WTC11 (cell line): ENCODE results near the gene TGM1.

ENCODE experiments used
- CBFB ChIP-seq: sonication (generic); formaldehyde crosslinking; IDR thresholded peaks from 2 replicates; pipeline ENCODE4 v1.8.1; 2022; ENCODE audit warnings: mild to moderate bottlenecking, low read depth, missing genetic modification reagents
- ELF4 ChIP-seq: sonication (generic); formaldehyde crosslinking; IDR thresholded peaks from 2 replicates; pipeline ENCODE4 v1.8.1; 2022; ENCODE audit warnings: low read depth, mild to moderate bottlenecking, moderate library complexity, missing genetic modification reagents
- ESRRA ChIP-seq: sonication (generic); formaldehyde crosslinking; IDR thresholded peaks from 2 replicates; pipeline ENCODE4 v1.8.1; 2022; ENCODE audit warnings: mild to moderate bottlenecking, missing genetic modification reagents, borderline replicate concordance
- FOXP1 ChIP-seq: sonication (generic); formaldehyde crosslinking; IDR thresholded peaks from 2 replicates; pipeline ENCODE4 v1.8.0; 2022; ENCODE audit warnings: missing genetic modification reagents, mild to moderate bottlenecking, moderate library complexity, borderline replicate concordance
- NFE2L1 ChIP-seq: sonication (generic); formaldehyde crosslinking; IDR thresholded peaks from 2 replicates; pipeline ENCODE4 v1.8.1; 2023; ENCODE audit warnings: missing genetic modification reagents
- NR3C1 ChIP-seq: sonication (generic); formaldehyde crosslinking; conservative IDR thresholded peaks from 2 replicates; pipeline ENCODE4 v1.8.1; 2023; ENCODE audit warnings: low read depth, mild to moderate bottlenecking, missing genetic modification reagents
- SMAD3 ChIP-seq: sonication (generic); formaldehyde crosslinking; IDR thresholded peaks from 2 replicates; pipeline ENCODE4 v1.8.0; 2022; ENCODE audit warnings: missing genetic modification reagents, mild to moderate bottlenecking, borderline replicate concordance
- SMAD4 ChIP-seq: sonication (generic); formaldehyde crosslinking; IDR thresholded peaks from 2 replicates; pipeline ENCODE4 v1.8.0; 2022; ENCODE audit warnings: mild to moderate bottlenecking, missing genetic modification reagents
- TEAD1 ChIP-seq: sonication (generic); formaldehyde crosslinking; IDR thresholded peaks from 2 replicates; pipeline ENCODE4 v1.8.0; 2022; ENCODE audit warnings: mild to moderate bottlenecking, missing genetic modification reagents

DNA sequence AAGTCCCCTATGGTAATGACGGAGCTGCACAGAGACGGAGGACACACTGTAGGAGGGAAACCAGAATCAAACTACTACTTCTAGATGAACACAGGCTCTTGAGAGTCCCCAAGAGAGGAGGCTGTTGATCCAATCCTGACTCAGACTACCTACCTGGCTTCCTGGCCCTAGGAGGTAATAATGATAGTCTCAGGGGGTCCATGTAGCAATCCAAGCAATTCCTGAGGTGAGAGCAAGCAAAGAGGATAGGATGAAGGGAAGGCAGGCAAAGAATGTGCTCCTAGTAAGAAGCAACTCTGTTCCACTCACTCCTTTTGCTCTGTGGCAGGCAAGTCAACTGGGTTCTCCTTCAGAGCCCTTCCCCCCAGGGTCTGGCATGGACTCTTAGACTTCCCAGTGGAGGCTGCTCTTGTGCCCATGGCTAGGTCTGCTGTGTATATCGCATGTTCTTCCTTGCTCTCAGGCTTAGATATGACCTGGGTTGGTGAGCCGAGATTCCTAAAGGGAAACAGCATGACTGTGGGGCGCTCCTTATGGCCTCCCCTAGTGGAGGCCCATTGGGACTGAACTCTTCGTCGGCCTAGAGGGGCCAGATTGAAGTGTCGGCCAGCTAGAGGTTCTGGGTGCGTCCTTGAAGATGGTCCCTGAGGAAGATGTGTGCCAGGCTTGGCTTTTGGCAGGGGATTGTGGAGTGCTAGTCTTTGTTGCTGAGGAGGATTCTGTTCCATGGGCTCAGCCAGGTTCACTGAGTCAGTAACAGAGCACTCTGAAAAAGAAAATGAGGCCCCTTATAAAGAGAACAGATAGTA, 22.7 kb downstream of the TGM1 start:
- TF ChIP-seq NFE2L1 (CRISPR knock-in tag) (no peak), TEAD1 (no peak), ESRRA (CRISPR knock-in tag) (no peak), ELF4 (CRISPR knock-in tag) (no peak), SMAD4 (CRISPR knock-in tag) (no peak), CBFB (CRISPR knock-in tag) (no peak), SMAD3 (no peak), FOXP1 (CRISPR knock-in tag) (no peak), NR3C1 (CRISPR knock-in tag) (no peak)
